H54 (cell line): ENCODE data around the gene MAP2K5.

Source experiments
- DNase-seq: peaks from one replicate; pipeline ENCODE4 v3.0.0; 2011; ENCODE audit warnings: low spot score, mixed read lengths; ENCODE audit not compliant: insufficient read length
- FAIRE-seq: peaks from 3 replicates; lab custom pipeline; 2011; peaks lifted over from hg19 to GRCh38; lab: Jason Lieb, UNC
- POLR2A ChIP-seq: IDR thresholded peaks from 2 replicates; pipeline ENCODE4 v1.6.1; 2011; ENCODE audit warnings: low read depth, mild to moderate bottlenecking, low read length

Gene MAP2K5

DNA sequence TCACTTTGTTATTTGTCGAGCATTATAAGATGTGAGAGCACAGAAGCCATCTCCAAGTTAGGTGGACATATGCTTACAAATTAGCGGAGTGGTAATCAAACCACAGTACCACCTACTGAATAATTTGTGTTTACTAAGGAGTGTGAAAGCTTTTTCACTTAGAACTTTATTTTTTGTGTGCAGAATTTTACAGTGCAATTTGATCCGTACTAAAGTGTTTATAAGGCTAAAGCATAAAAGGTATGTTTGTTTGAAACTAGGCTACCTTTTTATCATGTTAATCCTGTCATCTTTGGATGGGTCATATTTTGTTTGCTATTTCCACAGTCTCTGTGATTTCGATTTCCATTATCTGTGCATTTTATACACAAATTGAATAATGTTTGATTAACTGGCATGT, 37.5 kb downstream of the MAP2K5 start:
- DNase-seq: no peak
- no peak for TF ChIP-seq POLR2A
- FAIRE-seq: no peak

DNA sequence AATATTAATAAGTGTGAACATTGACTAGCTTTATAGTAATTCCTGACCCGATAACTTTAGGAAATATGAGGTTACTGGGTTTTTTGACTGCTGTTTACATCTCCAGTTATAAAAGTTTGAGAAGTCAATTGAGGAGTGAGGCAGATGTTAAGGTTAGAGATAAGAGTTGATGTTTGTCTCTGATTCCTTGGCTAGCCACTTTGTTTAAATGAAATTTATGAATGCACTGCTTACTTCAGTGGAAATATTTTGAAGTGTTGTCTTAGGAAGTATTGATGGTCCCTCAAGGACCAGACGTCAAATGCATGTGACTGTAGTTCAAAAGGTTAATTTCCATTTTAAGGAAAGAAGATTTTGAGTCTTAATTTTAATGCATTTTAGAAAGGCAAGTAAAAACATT, 41.7 kb downstream of the MAP2K5 start:
- no peak for DNase-seq
- TF ChIP-seq POLR2A: no peak
- no peak for FAIRE-seq

DNA sequence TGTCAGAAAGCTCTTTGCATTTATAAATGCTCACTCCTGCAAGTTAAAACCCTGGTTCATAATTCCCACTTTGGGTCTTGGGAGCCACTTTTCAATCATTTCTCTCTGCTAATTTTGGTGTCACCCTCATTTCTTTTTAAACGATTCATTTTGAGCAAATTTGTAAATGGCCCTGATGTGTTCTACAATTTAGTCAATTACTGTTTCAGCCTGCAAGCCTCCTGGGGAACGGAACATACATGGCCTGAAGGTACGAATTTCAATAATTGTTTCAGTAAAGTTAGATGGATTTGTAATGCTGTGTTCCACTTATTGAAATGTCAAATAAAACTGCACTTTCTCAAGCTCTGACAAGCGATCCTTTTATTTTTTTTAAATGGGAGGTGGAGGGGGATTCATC, 43.2 kb downstream of the MAP2K5 start:
- no peak for DNase-seq
- TF ChIP-seq POLR2A: no peak
- FAIRE-seq: no peak

DNA sequence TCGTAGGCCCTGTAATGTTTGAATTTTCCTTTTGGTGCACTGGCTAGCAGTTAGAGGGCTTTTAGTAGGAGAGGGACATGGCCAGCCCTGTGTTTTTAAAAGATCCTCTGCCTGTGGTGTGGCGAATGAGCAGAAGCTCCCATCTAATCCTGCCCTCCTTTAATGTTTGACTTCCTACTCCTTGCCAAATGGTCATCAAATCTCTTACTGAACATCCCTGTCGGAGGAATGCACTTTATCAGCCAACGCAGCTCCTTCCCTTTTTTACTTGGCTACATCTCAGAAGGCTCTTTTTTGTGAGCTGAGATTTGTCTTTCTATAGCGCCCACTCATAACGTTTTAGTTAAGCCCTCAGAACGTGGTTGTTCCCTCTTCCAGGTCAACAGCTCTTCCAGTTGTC, 44.8 kb downstream of the MAP2K5 start:
- FAIRE-seq: no peak

DNA sequence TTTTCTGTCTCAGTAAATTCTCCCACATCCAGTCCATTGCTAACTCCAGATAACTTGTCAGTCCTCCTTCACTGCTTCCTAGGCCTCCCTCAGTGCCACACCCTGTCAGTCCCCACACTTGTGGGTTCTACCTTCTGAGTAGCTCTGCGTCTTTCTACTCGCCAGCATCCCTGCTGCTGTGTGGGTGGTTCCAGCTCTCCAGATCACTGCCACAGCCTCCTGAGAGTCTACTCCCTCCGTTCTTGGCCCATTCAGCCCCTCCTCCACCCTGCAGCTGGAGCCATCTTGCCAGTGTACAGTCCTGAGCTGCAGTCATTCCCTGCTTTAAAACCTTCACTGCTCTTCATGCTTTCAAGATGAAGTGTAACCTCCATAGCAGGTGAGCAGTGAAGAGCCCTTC, 45.3 kb downstream of the MAP2K5 start:
- DNase-seq (no peak), FAIRE-seq (no peak)
- no peak for TF ChIP-seq POLR2A

More for the DNA sequence above, 44.8 kb downstream of the MAP2K5 start:
- no peak for TF ChIP-seq POLR2A
- DNase-seq: no peak

DNA sequence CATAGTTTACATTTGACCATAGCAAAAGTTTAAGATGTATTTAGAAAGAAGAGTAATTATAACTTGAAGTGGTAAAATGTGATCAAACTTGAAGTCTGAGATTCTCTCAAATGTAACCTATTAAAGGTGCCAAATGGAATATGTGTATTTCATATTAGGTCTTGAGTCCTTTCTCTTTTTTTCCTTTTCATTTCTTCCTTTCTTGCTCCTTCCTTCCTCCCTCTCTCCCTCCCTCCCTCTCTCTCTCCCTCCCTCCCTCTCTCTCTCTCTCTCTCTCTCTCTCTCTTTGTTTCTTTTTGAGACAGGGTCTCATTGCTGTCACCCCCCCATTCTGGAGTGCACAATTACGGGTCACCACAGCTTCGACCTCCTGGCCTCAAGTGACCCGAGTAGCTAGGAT, 47.7 kb downstream of the MAP2K5 start:
- FAIRE-seq (no peak), DNase-seq (no peak)
- no peak for TF ChIP-seq POLR2A

DNA sequence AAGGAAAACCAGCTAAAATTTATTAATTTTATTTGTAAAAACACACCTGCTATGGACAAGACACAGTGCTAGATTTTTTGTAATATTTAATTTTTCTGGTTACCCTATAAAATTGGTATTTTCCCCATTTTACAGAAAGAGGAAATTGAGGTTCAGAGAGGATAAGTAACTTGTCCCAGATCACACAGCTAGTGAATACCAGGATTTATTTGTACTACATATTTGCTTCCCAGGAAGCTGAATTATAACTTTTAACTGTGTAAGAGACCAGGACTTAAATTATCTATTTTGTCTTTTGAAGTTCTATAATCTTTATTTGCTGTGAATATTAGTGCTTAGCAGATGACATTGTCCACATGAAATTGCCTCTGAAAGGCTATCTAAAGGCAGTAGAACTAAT, 49.7 kb downstream of the MAP2K5 start:
- FAIRE-seq (no peak), DNase-seq (no peak)
- TF ChIP-seq POLR2A: no peak

DNA sequence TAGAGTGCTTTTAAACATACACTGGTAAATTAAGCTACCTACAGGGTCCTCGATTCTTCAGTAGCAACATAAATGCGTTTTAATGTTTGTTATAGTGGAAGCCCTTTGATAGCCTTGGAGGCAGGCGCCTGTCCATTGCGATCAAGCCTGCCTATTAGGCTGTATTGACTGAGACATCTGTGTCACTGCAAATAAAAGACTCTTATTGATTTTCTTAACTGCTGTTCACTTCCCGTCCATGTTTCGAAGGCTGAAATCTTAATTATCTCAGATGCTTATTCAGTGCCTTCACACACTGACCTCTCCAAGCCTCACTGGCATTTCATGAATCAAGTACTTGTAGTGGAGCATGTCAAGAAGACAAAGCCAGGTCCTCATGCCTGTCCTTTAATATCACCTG, 51.1 kb downstream of the MAP2K5 start:
- FAIRE-seq (no peak), DNase-seq (no peak)
- no peak for TF ChIP-seq POLR2A

DNA sequence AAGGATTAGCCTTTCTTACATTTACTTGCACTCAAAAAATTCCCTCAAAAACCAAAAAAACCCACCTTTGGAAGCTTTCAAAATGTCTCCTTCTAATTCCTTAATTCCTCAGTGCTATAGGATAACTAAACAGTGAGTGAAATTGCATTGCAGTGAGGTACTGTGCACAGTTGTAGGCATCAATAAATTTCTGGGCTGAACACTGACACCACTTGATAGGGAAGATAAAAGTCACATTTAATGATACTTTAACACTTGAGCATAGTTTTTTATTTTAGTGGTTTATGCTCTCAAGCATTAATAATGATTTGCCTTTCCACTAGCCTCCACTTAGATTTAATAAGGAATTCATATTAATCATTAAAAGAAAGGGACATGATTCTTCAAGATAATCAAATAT, 52.3 kb downstream of the MAP2K5 start:
- no peak for FAIRE-seq

DNA sequence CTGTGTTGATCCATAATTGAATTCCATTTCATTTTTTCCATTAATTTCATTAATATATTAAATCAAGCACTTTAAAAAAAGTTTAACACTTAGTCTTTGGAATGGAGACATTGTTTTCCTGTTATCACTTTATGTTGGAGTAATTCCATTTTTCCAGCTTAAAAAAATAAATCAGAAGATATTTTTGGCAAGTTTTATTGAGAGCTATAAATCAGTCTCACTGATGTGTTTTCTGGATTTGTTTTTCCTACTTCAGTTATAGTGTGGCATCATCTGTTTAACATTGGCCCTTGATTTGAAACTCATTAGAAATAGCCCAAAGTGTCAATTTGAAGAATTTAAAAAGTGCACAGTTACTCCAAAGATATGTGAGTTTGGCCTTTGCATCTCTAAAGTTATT, 53.1 kb downstream of the MAP2K5 start:
- no peak for DNase-seq
- no peak for TF ChIP-seq POLR2A
- FAIRE-seq: no peak

More for the DNA sequence above, 52.3 kb downstream of the MAP2K5 start:
- no peak for TF ChIP-seq POLR2A
- DNase-seq: no peak

DNA sequence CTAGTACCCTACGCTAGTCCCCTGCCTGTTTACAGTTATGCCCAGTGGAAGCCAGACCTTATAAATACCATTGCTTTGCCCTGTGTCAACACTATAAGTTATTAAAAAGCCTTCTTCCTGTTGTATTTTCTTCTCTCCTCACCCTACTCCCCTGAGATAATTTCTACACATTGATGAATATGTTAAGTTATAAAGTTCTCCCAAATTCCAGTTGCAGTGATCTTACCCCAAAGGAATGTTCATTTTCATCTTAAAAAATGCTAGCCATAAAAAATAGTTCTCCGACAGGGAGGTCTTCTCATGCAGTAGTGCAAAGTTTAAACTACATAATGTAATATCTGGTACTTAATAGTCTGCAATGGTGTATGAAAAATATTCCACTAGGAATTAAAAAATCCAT, 58.6 kb downstream of the MAP2K5 start:
- TF ChIP-seq POLR2A: no peak
- DNase-seq (no peak), FAIRE-seq (no peak)

DNA sequence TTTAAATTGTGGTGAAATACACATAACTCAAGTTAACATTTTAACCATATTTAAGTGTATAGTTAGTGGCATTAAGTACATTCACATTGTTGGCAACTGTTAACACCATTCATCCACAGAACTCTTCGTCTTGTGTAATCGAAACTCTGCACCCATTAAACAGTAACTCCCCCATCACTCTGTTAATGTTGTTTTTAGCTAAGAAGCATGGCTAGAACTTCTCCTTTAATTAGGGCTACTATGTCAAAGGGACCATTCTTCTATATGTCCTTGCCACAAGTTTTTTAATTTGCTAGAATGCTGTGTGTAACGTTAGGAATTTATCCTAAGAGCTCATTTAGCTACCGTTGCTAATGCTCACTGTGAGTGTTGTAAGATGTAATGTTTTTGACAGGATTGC, 60.6 kb downstream of the MAP2K5 start:
- TF ChIP-seq POLR2A: no peak
- FAIRE-seq (no peak), DNase-seq (no peak)

DNA sequence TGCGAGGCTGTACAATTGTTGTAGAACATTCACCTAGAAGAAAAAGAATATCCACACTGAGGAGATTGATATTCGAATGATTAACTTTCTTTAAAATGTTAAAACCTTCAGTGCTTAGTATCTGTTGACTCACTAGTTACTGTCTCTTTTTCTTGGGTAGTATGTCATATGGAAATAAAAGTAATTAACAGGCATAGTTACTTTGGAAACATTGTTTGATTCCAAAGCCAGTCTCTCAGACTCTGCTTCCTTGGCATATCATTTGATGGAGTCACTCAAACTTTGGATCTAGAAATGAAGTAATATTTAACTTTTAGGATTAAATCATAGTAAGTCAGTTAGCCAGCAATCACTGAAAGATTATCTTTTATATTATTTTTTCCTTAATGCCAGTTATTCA, 63.4 kb downstream of the MAP2K5 start:
- DNase-seq (no peak), FAIRE-seq (no peak)
- no peak for TF ChIP-seq POLR2A

DNA sequence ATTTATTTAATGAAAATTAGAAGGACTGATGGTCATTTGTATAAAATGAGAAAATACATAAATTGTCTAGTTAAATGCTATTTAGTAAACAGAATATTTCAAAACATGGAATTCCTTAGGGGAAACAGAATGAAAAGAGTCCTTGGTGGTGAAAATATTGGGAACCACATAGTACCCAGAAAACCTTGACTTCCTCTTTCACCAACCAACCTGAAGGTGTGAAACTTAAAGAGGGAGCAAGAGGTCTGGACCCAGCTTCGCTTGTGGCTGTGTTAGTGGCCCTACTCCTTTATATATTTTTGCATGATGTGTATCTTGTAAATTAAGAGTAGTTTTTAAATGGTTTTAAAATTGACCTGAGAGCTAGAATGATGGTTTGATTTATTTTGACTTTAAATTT, 64.2 kb downstream of the MAP2K5 start:
- DNase-seq (no peak), FAIRE-seq (no peak)
- TF ChIP-seq POLR2A: no peak

DNA sequence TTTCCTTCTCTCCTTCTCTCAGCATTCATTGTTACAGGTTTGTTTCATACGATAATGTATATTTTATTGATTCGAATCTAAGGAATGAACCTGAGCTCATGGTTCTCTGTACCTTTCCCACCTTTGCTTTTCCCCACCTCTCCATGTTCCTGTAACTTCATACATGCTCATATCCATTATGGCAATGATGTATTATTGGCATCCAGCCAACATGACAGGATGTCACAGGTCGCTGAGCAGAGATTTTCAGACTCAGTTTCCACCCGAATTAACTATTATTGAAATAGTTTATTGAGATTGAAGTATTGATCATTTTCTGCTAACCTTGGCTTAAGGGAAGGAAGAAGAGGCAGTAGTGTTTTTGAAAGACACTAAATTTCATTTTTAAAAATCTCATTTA, 64.8 kb downstream of the MAP2K5 start:
- FAIRE-seq: no peak
- no peak for TF ChIP-seq POLR2A
- no peak for DNase-seq
